Measurements from ENCODE around the gene BCL7C. TPM values are rescaled to one million over a fixed set of nuclear protein-coding genes. Genes with fewer than 3 reads are reported as not detected.

BCL7C gene
- total RNA-seq, 3 donors from 2014 or later (not counting 1 experiment from before 2014, with no cell fraction given), result 25.1 to 28.5 (median 27.4) TPM

GRCh38 chr16:30840611-30841010 lies 53.3 kb downstream of the BCL7C start:
- intact Hi-C loops (cut with micrococcal nuclease), result loop anchor here (5.0 to 10.0 kb wide), 2 partner anchors 37 to 1024 kb away; no protein-coding TSS in a partner anchor
- H3K4me1 Mint-ChIP-seq, result peaks cover 9 to 10% of the 10 kb centered on the region in 2 donors
- no peak for TF ChIP-seq CTCF (IDR thresholded peaks at IDR 0.05)

GRCh38 chr16:30839523-30840227 lies 54.2 kb downstream of the BCL7C start:
- no peaks in the 10 kb centered on the region for H3K36me3 ChIP-seq (ENCODE audit: control insufficient read depth, insufficient read depth, low read length)
- H3K4me3 ChIP-seq (ENCODE audit: low read length), result no peak overlapping the region
- no peak for ATAC-seq
- H3K9me3 Mint-ChIP-seq, result no peaks in the 10 kb centered on the region
- H3K4me1 Mint-ChIP-seq, result peaks cover 3% of the 10 kb centered on the region in 2 donors
- DNase-seq, result no peak
- H3K27ac Mint-ChIP-seq, result no peak overlapping the region
- intact Hi-C loops (cut with micrococcal nuclease), result loop anchor here (5.0 to 10.0 kb wide), 2 partner anchors 38 to 1025 kb away; no protein-coding TSS in a partner anchor
- TF ChIP-seq CTCF (IDR thresholded peaks at IDR 0.05), result no peak
- H3K4me1 ChIP-seq (ENCODE audit: control insufficient read depth, insufficient read depth, low read length), result peaks cover under 1% of the 10 kb centered on the region
- no peaks in the 10 kb centered on the region for H3K36me3 Mint-ChIP-seq
- H3K27me3 ChIP-seq (ENCODE audit: control insufficient read depth, insufficient read depth, low read length), result no peaks in the 10 kb centered on the region
- no peak overlapping the region for H3K27ac ChIP-seq (ENCODE audit: low read length)
- H3K27me3 Mint-ChIP-seq (ENCODE audit: low read depth in 2 of 2), result no peaks in the 10 kb centered on the region
- WGBS (ENCODE audit: insufficient coverage), result 87% methylated on average over 5 of the region's 5 CpGs
- H3K4me3 Mint-ChIP-seq, result no peak overlapping the region
- no peaks in the 10 kb centered on the region for H3K9me3 ChIP-seq (ENCODE audit: control insufficient read depth, insufficient read depth, low read length)

More at GRCh38 chr16:30840611-30841010, 53.3 kb downstream of the BCL7C start:
- H3K27me3 Mint-ChIP-seq (ENCODE audit: low read depth in 2 of 2), result no peaks in the 10 kb centered on the region
- H3K36me3 Mint-ChIP-seq, result no peaks in the 10 kb centered on the region
- 87% methylated on average over 5 of the region's 5 CpGs for WGBS (ENCODE audit: insufficient coverage)
- Histone ChIP-seq H3K4me1 (ENCODE audit: control insufficient read depth, insufficient read depth, low read length) (peaks cover 7% of the 10 kb centered on the region), H3K4me3 (ENCODE audit: low read length) (no peak overlapping the region), H3K9me3 (ENCODE audit: control insufficient read depth, insufficient read depth, low read length) (no peaks in the 10 kb centered on the region), H3K36me3 (ENCODE audit: control insufficient read depth, insufficient read depth, low read length) (no peaks in the 10 kb centered on the region), H3K27me3 (ENCODE audit: control insufficient read depth, insufficient read depth, low read length) (no peaks in the 10 kb centered on the region), H3K27ac (ENCODE audit: low read length) (no peak overlapping the region)
- H3K9me3 Mint-ChIP-seq, result no peaks in the 10 kb centered on the region
- no peak for DNase-seq
- H3K4me3 Mint-ChIP-seq, result no peak overlapping the region
- no peak overlapping the region for H3K27ac Mint-ChIP-seq
- ATAC-seq, result no peak

GRCh38 chr16:30838876-30839471 lies 54.9 kb downstream of the BCL7C start:
- Mint-ChIP-seq H3K36me3 (no peaks in the 10 kb centered on the region), H3K27ac (no peak overlapping the region), H3K27me3 (ENCODE audit: low read depth in 2 of 2) (no peaks in the 10 kb centered on the region), H3K9me3 (no peaks in the 10 kb centered on the region), H3K4me3 (no peak overlapping the region), H3K4me1 (no peaks in the 10 kb centered on the region)
- DNase-seq (no peak), ATAC-seq (no peak)
- Histone ChIP-seq H3K27me3 (ENCODE audit: control insufficient read depth, insufficient read depth, low read length) (no peaks in the 10 kb centered on the region), H3K4me1 (ENCODE audit: control insufficient read depth, insufficient read depth, low read length) (no peaks in the 10 kb centered on the region), H3K4me3 (ENCODE audit: low read length) (no peak overlapping the region), H3K9me3 (ENCODE audit: control insufficient read depth, insufficient read depth, low read length) (no peaks in the 10 kb centered on the region), H3K27ac (ENCODE audit: low read length) (no peak overlapping the region), H3K36me3 (ENCODE audit: control insufficient read depth, insufficient read depth, low read length) (no peaks in the 10 kb centered on the region)
- intact Hi-C loops (cut with micrococcal nuclease), result no loop called here
- no peak for TF ChIP-seq CTCF (IDR thresholded peaks at IDR 0.05)
- 95% methylated on average over 2 of the region's 3 CpGs for WGBS (ENCODE audit: insufficient coverage)
